NCI-H2196 treated with DMSO at 0.1 percent for 48 hours (cell line): ENCODE results near the gene ECEL1.
"Not testable (repeated sequence)": the region's sequence is repeated elsewhere in the genome, so short reads cannot be mapped to it uniquely, and the experiment has no call there.

Experiments
- DNase-seq: peaks from one replicate; lab custom pipeline; 2025; ENCODE audit not compliant: unreplicated experiment; lab: John Stamatoyannopoulos, UW

The ECEL1 gene

GRCh38 chr2:232460171-232460570 lies 27.5 kb downstream of the ECEL1 start:
- DNase-seq, result no peak

- no peak for DNase-seq
Measured at GRCh38 chr2:232459419-232460035, 28.1 kb downstream of the ECEL1 start.

- no peak for DNase-seq
Measured at GRCh38 chr2:232458661-232459418, 28.8 kb downstream of the ECEL1 start.

- no peak for DNase-seq
Measured at GRCh38 chr2:232458051-232458660, 29.5 kb downstream of the ECEL1 start.

GRCh38 chr2:232457121-232458011 lies 30.3 kb downstream of the ECEL1 start:
- DNase-seq, result no peak

- no peak for DNase-seq
Measured at GRCh38 chr2:232456296-232457120, 31.1 kb downstream of the ECEL1 start.

GRCh38 chr2:232455426-232456255 lies 32.0 kb downstream of the ECEL1 start, which contains the start of gene ALPI:
TSS of gene ALPI (plus strand) at chr2:232456153. CDS start at chr2:232456200, 47 bp downstream.
- no peak for DNase-seq

- no peak for DNase-seq
Measured at GRCh38 chr2:232454630-232455029, 33.0 kb downstream of the ECEL1 start.

- not testable (repeated sequence) for DNase-seq
Measured at GRCh38 chr2:232451645-232452044, 36.0 kb downstream of the ECEL1 start.

GRCh38 chr2:232449964-232450363 lies 37.7 kb downstream of the ECEL1 start:
- DNase-seq, result no peak

GRCh38 chr2:232448304-232448690 lies 39.3 kb downstream of the ECEL1 start:
- no peak for DNase-seq

GRCh38 chr2:232447638-232448303 lies 39.9 kb downstream of the ECEL1 start:
- no peak for DNase-seq

GRCh38 chr2:232447091-232447620 lies 40.5 kb downstream of the ECEL1 start:
- DNase-seq, result no peak

GRCh38 chr2:232446266-232446777 lies 41.3 kb downstream of the ECEL1 start:
- not testable (repeated sequence) for DNase-seq

GRCh38 chr2:232445149-232445885 lies 42.3 kb downstream of the ECEL1 start:
- not testable (repeated sequence) for DNase-seq

- DNase-seq, result no peak
Measured at GRCh38 chr2:232444409-232445148, 43.1 kb downstream of the ECEL1 start.
